Hematopoietic multipotent progenitor cell treated with erythropoietin and hydrocortisone succinate and interleukin-3 and kit ligand, for 15 days (in vitro differentiated cells): Measurements from ENCODE around the gene TTC39B.
"Not testable (repeated sequence)": the region's sequence is repeated elsewhere in the genome, so short reads cannot be mapped to it uniquely, and the experiment has no call there.

Source experiments
- DNase-seq: peaks from one replicate; pipeline ENCODE4 v3.0.0-alpha.2; 2015; ENCODE audit warnings: low spot score

TTC39B gene

DNA sequence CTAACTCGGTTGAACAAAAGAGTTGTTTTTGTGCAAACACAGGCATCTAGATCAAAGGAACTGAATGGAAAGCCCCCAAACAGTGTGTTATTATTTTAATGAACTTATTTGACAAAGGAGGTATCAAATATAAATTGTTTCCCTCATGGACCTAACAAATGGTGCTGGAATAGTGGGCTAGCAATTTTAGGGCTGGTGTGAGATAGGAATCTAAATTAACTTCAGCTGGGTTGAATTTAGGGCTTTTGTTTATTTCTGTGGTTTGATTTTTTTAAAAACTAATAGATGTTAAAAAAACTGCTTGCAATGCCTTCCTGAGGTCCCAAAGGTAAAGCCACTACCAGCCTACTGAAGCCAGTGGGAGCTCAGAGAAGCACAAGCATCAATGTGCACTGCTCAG is 42.1 kb downstream of the TTC39B start:
- DNase-seq = no peak

DNA sequence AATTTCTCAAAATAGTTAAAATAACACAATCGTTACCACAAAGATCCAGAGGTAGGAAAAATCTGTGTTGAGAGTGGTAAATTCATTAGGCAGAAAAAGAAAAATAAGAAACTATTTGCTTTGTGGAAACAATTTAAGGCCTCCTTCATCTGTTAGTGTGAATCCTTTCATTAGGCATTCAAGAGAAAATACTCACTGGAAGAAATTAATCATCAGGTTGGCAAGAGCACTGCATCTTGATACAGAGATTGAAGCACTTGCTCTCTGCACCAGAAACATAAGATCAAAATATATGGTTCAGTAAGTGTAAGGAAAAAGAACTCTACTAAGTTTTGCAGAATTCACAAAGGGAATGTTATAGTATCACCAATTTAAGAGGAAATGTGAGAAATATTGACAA is 44.4 kb downstream of the TTC39B start:
- no peak for DNase-seq

DNA sequence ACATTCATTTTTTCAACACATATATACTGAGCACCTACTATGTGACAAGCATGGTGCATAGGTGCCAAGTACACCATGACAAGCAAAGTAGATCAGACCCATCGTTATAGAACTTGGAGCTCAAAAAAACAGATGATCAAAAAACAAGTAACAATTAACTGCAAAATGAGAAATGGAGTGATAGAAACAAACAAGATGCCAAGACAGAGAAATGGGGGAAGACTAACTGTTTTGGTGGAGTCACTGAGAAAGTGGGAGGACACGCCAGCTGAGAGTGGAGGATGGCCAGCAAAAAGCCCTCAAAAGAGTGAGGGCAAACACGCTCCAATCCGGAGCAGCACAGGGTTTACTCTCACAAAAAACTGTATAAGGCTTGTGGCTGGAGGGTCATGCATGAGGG is 50.6 kb downstream of the TTC39B start:
- no peak for DNase-seq

DNA sequence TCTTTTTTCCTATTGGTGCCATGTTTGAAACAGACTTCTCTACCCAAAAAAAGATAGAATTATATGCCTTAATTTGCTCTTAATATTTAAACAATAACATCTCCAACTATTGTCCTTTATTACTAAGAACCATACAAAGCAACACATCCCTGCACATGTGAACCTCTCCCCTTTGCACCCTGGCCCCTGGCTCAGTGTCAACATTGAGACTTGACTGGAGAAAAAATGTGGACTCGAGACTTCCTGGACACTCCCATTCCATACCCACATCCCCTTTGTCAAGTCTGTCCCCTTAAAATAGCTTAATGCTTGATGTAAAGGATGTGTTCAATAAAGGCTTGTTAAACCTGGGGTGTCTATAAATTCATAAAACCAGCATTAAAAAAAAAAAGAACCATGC is 53.2 kb downstream of the TTC39B start:
- DNase-seq = no peak

DNA sequence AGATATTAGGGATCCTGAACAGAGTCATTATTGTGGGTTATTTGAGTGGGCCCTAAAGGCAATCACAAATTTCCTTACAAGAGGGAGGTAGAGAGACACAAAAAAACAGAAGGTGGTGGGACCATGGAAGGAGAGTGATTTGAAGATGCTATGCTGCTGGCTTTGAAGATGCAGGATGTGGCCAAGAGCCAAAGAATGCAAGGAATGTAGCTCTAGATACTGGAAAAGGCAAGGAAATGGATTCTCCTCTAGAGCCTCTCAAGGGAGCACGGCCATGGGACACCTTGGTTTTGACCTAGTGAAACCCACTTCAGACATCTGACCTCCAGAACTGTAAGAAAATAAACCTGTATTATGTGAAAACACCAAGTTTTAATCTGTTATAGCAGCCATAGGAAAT is 53.8 kb downstream of the TTC39B start:
- no peak for DNase-seq

DNA sequence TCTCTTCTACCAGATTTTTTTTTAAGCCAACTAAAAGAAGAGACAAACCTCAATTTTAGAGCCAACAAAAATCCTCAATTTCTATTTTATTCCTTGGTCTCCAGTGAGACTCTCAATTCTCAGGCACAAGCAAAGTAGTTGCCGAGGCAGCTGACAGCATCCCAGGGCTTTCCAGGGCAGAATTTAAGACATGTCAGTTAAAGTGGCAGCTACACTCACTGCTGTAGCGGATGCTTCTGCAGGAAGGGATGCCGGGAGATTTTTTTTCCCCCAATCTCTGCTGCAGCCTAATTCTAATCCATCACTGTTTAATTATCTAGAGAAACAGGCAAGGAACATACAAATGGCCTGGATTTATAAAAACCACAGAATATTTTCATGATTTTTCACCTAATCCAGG is 57.0 kb downstream of the TTC39B start:
- no peak for DNase-seq

DNA sequence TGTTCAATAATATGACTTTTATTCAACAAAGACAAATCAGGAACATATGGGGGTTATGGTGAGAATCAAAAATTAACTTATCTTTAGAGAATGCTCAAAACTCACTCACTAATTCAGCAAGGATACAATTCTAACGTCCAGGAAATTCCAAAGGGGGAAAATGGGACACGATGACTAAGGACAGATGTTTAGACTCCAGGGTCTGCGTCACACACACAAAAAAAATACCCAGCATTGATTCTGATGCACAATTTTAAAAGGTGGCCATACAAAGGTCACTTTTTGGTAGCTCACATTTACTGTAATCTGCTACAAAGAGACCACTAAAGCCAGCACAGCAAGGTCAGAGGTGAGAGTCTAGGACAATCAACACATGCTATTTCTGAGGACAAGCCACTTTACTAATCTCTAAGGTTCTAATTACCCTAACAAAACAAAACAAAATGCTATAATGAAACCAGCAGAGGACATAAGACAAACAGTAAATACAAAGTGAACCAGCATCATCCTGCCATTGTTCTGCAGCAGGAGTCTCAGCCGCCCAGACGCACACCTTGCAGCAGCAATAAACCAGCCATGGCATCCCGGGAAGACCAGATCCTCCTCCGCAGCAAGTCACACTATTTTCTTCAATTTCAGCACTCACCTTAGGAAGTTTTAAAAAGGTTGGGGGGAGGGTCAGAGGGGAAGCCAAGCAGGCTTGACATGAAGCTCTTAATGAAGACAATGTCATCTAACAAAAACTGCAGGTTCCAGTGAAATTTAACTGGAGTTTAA is 57.8 kb downstream of the TTC39B start:
- DNase-seq = no peak

DNA sequence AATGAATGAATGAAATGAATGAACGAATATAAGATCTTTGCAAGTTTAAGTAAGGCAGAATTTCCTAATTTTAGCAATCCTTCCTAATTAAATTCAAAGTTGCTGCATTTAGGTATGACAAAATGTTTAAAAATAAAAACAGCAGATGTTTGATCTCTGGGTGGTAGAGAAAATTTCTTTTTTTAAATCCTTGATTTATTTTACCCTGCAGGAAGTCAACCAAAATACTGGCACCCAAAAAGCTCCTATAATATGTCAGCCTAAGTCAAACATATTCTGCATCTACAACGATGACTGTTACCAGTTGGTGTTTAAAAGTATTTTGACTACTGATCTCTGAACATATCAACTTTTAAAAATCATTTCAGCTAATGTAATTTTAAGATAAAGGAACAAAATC is 58.4 kb downstream of the TTC39B start:
- DNase-seq = no peak

DNA sequence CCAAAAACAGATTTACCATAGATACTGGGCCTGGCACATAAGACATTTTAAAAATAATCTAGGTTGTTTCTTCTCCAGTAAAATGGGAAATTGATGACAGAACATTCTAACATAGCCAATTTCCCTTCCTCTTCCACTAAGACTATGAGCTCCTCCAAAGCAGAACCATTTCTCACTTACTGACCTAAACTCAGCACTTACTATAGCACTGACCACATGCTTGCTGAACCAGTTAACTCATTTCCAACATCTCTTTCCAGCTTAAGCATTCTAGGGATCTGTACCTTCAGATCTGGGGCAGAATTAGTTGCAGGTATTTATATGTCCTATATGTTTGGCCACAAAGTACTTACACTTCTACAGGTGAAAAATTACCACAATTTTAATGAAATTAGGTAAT is 58.9 kb downstream of the TTC39B start:
- no peak for DNase-seq

DNA sequence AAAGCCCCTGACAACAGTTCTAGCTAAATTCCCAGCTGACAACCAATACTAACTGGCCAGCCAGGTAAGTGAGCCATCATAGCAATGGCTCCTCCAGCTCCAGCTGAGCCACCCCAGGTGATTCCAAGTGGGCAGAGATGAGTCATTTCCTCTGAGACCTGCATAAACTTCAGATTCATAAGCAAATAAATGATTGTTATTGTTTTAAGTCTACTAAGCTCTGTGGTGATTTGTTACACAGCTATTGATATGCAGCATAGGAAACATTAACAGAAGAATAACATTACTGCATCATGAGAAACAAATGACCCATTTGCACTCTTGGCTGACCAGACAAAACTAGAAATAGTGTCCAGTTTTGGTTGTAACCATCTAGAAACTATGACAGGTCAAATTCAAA is 60.3 kb downstream of the TTC39B start:
- DNase-seq = no peak

DNA sequence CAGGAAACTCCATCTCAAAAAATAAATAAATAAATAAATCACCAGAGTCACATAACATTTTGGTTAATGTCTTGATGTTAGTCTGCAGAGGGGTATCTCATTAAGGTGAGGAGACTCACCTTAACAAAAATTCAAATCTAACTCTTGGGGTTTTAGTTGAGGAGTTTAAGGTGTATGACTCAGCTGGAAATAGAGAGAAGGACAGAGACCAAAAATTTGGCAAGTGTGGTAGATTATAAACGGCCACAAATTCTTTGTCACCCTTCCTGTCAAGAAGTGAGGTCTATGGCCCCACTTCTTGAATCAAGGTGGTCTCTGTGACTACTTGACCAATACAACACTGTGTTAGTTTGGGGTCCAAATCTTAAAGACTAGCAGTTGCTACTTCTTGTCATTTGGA is 60.8 kb downstream of the TTC39B start:
- no peak for DNase-seq

DNA sequence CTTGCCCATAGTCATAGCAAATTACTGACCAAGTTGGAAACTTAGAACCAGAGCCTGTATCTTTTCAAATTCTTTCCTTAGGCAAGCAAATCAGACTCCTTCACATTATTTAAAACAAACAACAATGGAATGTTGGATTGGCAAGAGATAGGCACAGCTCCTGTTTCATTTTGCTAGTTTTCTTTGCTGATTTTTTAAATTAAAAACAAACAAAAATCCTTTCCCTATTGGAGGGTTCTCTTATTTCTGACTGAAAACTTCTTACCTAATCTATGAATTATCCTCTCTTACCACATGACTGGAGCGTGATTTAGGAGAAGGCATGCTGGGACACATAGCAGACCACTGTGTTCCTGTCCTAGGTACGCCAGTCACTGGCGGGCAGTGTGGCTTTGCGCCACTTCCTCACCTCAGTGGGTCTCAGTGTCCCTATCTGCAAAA is 63.0 kb downstream of the TTC39B start:
- DNase-seq = no peak

DNA sequence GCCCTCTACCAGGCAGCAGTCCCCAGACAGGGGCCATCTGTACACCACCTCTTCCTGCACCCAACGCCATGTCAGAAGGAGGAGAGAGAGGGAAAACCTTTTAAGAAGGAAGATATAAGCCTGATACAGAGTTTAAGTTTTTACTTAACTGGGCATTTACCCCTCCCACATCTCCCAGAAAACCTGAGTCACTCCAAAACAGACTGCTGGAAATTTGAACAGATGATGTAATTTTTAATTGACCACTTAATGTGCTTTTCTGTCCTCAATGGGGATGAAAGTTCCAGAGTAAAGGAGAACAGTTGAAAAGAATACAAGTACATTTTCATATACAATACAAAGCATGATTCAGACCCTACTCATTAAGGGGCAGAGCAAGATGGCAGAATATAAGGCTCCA is 63.9 kb downstream of the TTC39B start:
- no peak for DNase-seq

DNA sequence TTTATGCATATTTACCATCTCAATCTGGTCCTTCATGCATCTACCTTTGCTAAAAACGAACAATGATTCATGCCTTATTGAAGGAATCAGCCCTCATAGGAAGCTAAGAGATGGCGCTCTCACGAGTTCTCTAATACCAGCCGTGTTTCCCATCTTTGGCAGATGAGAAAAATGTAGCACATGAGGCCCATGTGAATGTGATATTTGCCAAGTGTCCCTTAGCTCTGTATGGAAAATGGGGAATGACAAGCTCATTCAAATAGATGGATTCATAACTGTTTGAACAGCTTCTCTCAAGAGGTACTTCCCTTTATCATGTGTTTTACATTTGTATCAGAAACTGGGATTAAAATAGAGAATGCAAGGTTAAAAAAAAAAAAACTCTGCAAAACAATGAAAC is 66.1 kb downstream of the TTC39B start:
- DNase-seq = no peak

DNA sequence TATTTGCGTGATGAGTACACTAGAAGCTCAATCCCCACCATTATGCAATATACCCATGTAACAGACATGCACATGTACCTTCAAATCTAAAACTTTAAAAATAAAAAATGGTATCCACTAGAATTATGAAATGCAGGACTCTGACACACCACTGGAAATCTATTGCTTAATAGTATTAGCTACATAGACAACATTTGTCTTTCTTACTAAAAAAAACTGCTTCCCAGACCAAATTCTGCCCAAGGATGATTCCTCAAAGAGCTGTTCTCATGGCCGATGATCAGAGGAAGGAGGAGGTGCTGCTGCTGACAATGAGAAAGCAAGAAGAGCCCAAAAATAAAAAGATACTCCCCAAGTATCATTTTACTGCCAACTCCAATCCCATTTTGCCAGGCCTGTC is 67.2 kb downstream of the TTC39B start:
- DNase-seq = no peak

DNA sequence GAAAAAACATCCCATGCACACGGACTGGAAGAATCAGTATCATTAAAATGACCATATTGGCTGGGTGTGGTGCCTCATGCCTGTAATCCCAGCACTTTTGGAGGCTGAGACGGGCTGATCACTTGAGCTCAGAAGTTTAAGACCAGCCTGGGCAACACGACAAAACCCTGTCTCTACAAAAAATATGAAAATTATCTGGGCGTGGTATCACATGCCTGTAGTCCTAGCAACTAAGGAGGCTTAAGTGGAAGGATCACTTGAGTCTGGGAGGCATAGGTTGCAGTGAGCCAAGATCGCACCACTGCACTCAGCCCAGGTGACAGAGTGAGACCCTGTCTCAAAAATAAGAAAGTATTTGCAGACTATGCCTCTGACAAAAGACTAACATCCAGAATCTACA is 68.4 kb downstream of the TTC39B start:
- DNase-seq = no peak

DNA sequence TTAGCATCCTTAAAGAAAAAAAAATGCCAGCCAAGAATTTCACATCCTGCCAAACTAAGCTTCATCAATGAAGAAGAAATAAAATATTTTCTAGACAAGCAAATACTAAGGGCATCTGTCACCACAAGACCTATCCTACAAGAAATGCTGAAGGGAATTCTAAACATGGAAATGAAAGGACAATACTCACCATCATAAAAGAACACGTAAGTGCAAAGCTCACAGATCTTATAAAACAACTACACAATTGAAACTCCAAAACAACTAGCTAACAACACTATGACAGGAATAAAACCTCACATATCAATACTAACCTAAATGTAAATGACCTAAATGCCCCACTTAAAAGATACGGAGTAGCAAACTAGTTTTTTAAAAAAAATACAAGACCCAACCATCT is 71.4 kb downstream of the TTC39B start:
- DNase-seq = no peak

DNA sequence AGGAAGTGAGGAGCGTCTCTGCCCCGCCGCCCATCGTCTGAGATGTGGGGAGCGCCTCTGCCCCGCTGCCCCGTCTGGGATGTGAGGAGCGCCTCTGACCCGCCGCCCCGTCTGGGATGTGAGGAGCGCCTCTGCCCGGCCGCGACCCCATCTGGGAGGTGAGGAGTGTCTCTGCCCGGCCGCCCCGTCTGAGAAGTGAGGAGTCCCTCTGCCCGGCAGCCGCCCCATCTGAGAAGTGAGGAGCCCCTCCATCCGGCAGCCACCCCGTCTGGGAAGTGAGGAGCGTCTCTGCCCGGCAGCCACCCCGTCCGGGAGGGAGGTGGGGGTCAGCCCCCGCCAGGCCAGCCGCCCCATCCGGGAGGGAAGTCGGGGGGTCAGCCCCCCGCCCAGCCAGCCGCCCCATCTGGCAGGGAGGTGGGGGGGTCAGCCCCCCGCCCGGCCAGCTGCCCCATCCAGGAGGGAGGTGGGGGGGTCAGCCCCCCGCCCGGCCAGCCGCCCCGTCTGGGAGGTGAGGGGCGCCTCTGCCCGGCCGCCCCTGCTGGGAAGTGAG is 73.0 kb downstream of the TTC39B start:
- not testable (repeated sequence) for DNase-seq

DNA sequence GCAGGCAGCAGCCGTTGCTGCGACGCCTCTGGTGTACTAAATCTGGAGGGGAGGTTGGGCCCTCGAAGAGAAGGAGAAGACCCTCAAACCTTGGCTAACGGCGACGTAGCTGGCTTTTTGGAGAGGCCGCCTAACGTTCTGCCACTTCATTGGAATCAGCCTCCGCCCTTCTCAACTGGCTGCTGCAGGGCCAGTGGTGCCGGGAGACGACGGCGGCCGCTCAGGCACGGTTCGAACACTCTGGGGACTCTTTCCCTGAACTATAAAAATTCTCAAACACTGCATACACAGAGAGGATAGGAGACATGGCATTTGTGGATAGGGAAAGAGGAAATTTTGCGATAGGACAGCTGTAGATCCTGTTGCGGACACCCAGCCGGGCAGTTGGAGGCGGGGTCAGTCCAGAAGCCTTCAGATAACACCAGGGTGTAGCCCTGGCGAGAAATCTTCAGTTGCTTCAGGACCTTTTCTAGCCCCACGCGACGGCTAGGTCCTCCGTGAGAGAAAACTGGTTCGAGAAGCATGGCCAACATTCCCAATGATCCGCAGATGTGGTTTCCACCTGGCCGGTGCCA is 74.2 kb downstream of the TTC39B start:
- DNase-seq = not testable (repeated sequence)

DNA sequence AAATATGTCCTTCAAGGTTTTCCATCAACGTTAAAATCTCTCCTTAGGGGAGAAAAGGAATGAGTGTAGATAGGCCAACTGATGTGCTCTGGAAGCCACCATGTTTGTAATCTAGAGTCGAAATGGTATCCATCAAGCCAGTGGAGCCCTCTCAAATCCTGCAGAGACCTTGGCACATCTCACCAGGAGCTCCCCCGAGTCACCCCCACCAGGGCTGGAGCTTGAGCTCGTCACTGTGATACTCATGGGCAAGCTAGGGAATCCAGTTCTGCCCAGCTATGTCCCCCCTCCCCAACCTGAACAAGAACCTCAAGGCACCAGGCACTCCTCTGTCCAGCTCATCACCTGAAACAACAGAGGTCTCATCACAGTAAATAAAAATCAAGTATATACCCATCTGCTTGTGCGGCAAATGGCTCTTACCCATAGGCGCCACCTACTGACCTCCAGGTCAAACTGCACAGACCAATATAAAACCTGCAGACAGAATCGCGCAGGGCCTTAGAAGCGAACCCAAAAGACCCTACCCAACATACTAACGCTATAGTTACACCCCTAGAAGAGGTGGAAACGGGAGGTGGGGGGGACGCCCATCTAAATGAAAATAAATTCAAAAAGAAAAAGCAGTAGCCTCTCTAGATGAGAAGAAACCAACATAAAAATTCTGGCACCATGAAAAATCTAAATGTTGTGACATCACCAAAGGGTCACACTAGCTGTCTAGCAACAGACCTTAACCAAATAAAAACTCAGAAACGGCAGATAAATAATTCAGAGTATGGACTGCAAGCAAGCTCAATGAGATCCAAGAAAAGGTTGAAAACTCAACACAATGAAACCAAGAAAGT is 75.0 kb downstream of the TTC39B start:
- DNase-seq = peak; percentile 6

DNA sequence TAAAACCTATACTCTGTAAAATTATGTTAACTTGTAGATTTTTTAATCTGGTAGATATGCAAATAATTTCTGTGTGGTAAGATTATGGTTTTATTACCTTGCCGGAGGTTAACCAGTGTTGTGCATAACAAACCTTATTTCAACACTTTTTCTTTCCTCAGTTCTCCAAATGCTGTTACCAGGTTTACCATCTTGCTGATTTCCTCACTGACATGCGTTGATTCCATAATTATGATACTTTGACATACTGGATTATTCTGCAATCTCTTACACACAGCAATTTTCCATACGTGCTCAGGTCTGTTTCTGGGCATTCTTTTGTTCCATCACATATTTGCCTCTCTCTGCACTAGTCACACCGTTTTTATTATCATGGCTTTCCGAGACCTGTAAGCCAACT is 77.6 kb downstream of the TTC39B start:
- DNase-seq = no peak

DNA sequence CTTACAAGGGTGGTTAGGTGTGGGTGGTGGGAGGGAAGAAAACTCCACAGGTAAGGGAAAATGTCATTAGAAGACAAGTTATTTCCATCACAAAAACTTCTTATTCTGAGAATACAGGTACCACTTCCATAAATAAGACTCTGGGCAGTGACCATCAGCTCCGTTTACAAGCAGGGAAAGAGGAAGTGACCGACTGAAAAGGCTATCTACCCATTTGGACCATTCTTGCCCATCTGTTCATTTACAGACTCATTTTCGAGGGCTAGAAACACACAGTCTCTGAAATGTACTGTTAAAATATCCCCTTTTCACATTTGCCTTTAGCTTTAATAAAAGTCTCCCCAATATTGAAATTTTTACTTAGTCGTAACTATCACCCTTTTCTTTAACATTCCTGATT is 79.5 kb downstream of the TTC39B start:
- DNase-seq = no peak

DNA sequence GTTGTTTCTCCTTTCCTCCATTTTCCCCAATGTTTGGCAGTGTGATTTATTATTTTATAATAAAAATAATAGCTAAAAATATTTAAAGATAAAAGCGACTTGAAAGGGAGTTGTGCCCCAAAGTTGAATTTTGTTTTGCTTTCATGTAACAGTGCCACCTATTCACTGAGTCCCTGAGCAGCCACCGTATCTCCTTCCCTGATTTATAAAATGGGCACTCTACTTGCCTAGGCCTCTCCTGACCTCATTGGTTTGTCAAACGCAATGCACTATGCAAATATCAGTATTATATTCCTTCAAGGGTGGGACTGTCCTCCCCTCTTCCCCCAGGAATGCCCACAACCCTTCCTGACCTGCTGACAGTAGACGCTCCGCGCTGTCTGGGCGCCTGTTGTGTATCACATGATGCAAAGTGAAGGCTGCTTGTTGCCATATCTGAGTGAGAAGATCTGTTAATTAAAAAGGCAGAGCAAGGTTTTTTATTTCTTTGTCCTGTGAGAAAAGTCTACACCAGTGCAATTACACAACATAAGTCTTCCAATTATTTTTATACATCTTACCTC is 81.4 kb downstream of the TTC39B start:
- DNase-seq = no peak
